Epithelial cell of proximal tubule (primary cell): ENCODE measurements around the gene APLF. TPM values are rescaled to one million over a fixed set of nuclear protein-coding genes. Genes with fewer than 3 reads are reported as not detected.
"Not testable (repeated sequence)": the region's sequence is repeated elsewhere in the genome, so short reads cannot be mapped to it uniquely, and the experiment has no call there.

Source experiments
- DNase-seq: peaks from one replicate; pipeline ENCODE4 v3.0.0-alpha.2; 2011; ENCODE audit warnings: low read depth
- H3K4me3 ChIP-seq: 2 replicates; pipeline ENCODE4 v1.5.1; 2011; ENCODE audit warnings: low read depth, mild to moderate bottlenecking, low read length
- total RNA-seq: library from RNA; depleted of rRNA; stranded (reverse); fragments of >200 nt; gene quantifications from 2 replicates; pipeline ENCODE4 v1.2.3, GENCODE V29; 2015
- TF ChIP-seq, protein P1 (sequence below): conservative IDR thresholded peaks from 2 replicates; pipeline ENCODE4 v1.5.1; 2012; ENCODE audit warnings: low read depth, mild to moderate bottlenecking, low read length

The APLF gene
- total RNA-seq, 1 donor from 2014 or later, result 5.1 TPM

GRCh38 chr2:68475576-68475975 lies 8.2 kb downstream of the APLF start:
- H3K4me3 ChIP-seq, result no peak overlapping the region
- no peak for DNase-seq
- TF ChIP-seq, protein P1, sequence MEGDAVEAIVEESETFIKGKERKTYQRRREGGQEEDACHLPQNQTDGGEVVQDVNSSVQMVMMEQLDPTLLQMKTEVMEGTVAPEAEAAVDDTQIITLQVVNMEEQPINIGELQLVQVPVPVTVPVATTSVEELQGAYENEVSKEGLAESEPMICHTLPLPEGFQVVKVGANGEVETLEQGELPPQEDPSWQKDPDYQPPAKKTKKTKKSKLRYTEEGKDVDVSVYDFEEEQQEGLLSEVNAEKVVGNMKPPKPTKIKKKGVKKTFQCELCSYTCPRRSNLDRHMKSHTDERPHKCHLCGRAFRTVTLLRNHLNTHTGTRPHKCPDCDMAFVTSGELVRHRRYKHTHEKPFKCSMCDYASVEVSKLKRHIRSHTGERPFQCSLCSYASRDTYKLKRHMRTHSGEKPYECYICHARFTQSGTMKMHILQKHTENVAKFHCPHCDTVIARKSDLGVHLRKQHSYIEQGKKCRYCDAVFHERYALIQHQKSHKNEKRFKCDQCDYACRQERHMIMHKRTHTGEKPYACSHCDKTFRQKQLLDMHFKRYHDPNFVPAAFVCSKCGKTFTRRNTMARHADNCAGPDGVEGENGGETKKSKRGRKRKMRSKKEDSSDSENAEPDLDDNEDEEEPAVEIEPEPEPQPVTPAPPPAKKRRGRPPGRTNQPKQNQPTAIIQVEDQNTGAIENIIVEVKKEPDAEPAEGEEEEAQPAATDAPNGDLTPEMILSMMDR, result no peak

DNA sequence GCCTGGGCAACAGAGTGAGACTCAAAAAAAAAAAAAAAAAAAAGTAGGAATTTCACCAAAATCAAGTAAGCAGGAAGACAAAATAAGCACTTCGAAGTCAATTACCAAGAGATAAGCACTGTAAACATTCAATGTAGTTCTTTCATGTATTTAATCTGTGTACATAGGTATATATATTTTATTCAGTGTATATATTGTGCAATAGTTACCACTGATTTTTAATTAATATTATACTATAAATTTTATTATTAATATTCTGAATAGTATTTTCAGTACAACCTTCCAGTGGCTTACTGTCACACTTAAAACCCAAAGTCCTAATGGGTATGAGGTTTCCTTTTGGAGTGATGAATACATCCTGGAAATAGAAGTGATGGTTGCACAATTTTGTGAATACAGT lies 9.1 kb downstream of the APLF start:
- no peak for DNase-seq
- TF ChIP-seq, protein P1, result no peak
- H3K4me3 ChIP-seq, result no peak overlapping the region

GRCh38 chr2:68478688-68479087 lies 11.3 kb downstream of the APLF start:
- DNase-seq, result no peak
- TF ChIP-seq, protein P1, result no peak
- H3K4me3 ChIP-seq, result no peak overlapping the region

DNA sequence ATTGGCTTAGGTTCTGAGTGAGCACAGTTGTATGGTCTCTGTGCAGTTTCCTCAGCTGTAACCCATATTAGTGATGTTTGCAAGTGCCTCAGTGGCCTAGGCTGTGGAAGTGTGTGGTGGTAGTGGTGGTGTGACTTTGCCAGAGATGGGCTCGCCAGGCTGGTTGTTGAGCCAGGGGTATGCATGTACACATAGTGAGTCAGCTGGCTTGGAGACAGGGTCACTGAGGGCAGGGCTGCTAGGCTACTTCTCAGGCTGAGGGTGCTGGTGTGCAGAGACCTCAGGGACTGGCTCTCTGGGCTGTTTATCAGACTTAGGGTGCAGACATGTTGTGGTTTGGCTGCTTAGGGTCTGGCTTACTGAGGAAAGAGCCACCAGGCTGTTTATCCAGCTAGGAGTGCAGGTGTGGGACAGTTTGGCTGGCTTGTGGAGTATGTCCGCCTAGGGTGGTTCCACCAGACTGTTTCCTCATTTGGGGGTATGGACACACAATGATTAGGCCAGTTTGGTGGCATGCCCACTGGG lies 15.0 kb downstream of the APLF start:
- DNase-seq, result no peak
- TF ChIP-seq, protein P1, result no peak
- H3K4me3 ChIP-seq, result no peak overlapping the region

GRCh38 chr2:68483011-68483410 lies 15.6 kb downstream of the APLF start:
- no peak overlapping the region for H3K4me3 ChIP-seq
- no peak for DNase-seq
- TF ChIP-seq, protein P1, result no peak

GRCh38 chr2:68487773-68488355 lies 20.5 kb downstream of the APLF start:
- no peak overlapping the region for H3K4me3 ChIP-seq
- no peak for DNase-seq
- TF ChIP-seq, protein P1, result no peak

DNA sequence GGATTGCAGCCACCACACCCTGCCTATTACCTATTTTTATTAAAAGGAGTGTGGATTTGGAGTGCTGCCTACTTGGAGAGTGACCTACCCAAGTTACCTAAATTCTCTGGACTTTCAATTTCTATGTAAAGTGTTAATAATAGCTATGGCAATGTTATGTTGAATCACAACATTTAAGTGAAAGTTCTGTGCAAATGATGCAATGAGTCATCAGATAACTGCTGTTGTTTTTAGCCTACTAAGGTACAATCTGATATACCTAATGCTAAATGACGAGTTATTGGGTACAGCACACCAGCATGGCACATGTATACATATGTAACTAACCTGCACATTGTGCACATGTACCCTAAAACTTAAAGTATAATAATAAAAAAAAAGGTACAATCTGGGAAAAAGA lies 21.2 kb downstream of the APLF start:
- DNase-seq, H3K4me3 ChIP-seq: not testable (repeated sequence)

- H3K4me3 ChIP-seq, result no peak overlapping the region
- TF ChIP-seq, protein P1, result no peak
- no peak for DNase-seq
Measured at GRCh38 chr2:68489282-68489681, 21.9 kb downstream of the APLF start.
